SIG-M5 treated with dmso at 0.1 percent for 504 hours (cell line): ENCODE measurements around the gene IVD.

Experiments
- DNase-seq: peaks from one replicate; lab custom pipeline; 2025; ENCODE audit not compliant: unreplicated experiment; lab: John Stamatoyannopoulos, UW

IVD gene

DNA sequence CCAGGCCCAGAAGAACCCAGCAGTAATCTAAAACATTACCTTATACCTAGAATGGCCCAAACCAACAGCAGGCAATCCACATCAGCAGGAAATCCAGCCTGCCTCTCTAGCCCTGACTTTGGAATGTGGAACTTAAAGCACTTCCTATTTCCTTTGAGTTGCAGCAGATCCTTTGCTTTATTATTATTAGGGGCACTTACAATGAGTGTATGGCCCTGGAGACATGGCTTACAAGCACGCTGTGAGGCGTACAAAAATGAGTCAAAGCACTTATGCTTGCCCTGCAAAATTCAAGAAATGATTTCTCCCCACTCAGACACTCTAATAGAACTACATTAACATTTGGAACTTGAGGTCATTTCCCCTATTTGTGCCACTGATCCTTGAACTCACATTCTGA lies 32.6 kb upstream of the IVD start:
- peak; percentile 7 for DNase-seq

- DNase-seq, result no peak
Observed at GRCh38 chr15:40377606-40378005, 28.0 kb upstream of the IVD start.

- no peak for DNase-seq
Observed at GRCh38 chr15:40379374-40379773, 26.2 kb upstream of the IVD start.

- peak; percentile 25 for DNase-seq
Observed at GRCh38 chr15:40379853-40380252, 25.7 kb upstream of the IVD start.

DNA sequence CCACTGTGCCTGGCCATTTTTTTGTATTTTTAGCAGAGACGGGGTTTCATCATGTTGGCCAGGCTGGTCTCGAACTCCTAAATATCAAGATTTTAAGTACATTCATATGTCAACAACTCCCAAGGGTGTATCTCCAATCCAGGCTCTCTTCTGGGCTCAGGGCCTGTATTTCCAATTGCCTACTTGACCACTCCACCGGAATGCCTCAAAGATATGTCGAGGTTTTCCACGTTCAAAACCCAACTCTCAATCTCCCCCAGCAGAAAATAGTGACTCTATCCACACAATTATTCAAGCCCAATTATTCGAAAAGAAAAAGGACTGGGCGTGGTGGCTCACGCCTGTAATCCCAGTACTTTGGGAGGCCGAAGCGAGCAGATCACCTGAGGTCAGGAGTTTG lies 25.0 kb upstream of the IVD start:
- no peak for DNase-seq

DNA sequence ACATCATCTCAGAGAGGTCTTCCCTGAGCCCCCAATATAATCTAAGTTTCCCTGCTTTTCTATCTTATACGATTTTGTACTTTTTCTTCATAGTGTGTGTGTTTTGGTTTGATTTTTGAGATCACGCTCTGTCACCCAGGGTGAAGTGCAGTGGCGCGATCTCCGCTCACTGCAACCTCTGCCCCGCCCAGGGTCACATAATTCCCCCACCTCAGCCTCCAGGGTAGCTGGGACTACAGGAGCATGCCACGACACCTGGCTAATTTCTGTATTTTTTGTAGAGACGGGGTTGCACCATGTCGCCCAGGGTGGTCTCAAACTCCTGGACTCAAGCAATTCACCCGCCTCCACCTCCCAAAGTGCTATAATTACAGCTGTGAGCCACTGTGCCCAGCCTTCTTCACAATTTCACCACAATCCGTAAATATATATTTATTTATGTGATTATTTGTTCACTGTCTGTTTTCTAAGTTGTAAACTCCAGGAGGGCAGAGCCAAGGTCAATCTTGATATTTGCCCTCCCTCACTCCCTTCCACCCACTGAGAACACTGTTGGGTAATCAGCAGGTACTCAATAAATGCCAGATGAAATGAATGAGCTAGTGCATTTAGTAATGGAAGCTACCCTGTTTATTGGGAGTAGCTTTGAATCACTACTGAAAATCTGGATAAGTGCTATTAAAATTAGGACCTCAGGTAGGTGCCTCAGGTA lies 23.6 kb upstream of the IVD start:
- DNase-seq, result no peak

GRCh38 chr15:40382580-40383456 lies 22.8 kb upstream of the IVD start, which contains the start of gene KNSTRN:
Gene KNSTRN (plus strand): TSS chr15:40382721. CDS start chr15:40382836, 115 bp downstream.
- DNase-seq, result peak; percentile 93

DNA sequence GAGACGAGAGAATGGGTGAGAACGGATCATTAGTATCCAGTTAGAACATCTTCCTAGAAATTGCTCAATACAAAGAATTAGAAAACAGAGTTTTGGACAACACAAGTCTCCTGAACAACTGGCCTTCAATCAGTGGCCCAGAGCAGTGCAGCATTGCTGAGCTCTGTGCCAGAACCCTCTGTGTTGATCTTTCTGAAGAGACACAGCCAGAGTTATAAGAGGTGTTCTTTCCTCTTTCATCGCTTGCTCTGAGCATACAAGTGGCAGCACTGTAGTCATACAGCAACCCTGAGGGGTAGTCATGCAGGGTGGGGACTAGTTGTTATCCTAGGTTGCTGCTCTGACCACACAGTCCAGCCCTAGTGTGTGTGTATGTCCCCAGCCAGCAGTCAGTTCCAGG lies 19.1 kb upstream of the IVD start:
- no peak for DNase-seq

GRCh38 chr15:40388941-40389823 lies 16.4 kb upstream of the IVD start:
- DNase-seq, result peak; percentile 92

- no peak for DNase-seq
Observed at GRCh38 chr15:40389824-40390595, 15.6 kb upstream of the IVD start.

GRCh38 chr15:40392986-40393948 lies 12.3 kb upstream of the IVD start:
- no peak for DNase-seq

GRCh38 chr15:40397688-40398412 lies 7.7 kb upstream of the IVD start:
- DNase-seq, result no peak

- peak; percentile 91 for DNase-seq
Observed at GRCh38 chr15:40398413-40398873, 7.2 kb upstream of the IVD start.

- DNase-seq, result no peak
Observed at GRCh38 chr15:40399370-40399769, 6.2 kb upstream of the IVD start.

GRCh38 chr15:40407330-40407990 lies 1.9 kb downstream of the IVD start:
- peak; percentile 61 for DNase-seq

GRCh38 chr15:40409366-40409765 lies 3.8 kb downstream of the IVD start:
- no peak for DNase-seq

GRCh38 chr15:40410476-40410875 lies 4.9 kb downstream of the IVD start:
- DNase-seq, result no peak
